ENCODE results near the gene SLC2A13.

The SLC2A13 gene

DNA sequence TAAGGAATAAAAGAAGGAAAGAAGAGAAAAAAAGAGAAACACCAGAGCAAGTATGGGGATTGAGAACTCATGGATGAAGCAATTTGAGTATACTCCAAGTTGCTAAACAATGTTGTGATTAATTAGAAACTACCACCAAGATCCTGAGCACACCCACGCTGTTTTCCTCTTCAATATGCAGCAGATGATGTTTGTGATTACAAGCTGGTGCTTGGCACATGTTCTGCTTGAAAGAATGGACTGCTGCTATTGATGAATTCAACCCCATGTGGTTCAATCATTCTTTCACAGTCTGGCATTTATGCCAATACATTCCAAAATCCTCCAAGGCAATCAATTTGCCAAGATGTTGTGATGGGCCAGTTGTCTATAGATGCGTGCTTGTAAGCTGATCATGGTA is 146.8 kb downstream of the SLC2A13 start:
- Histone ChIP-seq H3K4me1 (ENCODE audit: insufficient read depth, low read length) (peaks cover 13% of the 10 kb centered on the region; the same call in 1 of the 2 replicates), H3K27me3 (ENCODE audit: insufficient read depth, low read length) (no peaks in the 10 kb centered on the region; the same call in 1 of the 2 replicates)

GRCh38 chr12:39958377-39958776 is 147.5 kb downstream of the SLC2A13 start:
- Histone ChIP-seq H3K9ac (ENCODE audit: low read depth, low read length) (no peak overlapping the region), H3K36me3 (ENCODE audit: insufficient read depth, low read length) (no peaks in the 10 kb centered on the region), H3K9me3 (ENCODE audit: insufficient read depth, low read depth, low read length) (no peaks in the 10 kb centered on the region), H3K4me1 (ENCODE audit: insufficient read depth, low read length) (peaks cover 13% of the 10 kb centered on the region; the same call in 1 of the 2 replicates), H3K27ac (ENCODE audit: low read depth, low read length) (no peak overlapping the region), H3K27me3 (ENCODE audit: insufficient read depth, low read length) (no peaks in the 10 kb centered on the region; the same call in 1 of the 2 replicates), H3K4me3 (ENCODE audit: low read length) (no peak overlapping the region)
- 82% methylated on average over 3 of the region's 3 CpGs for WGBS

More for the DNA sequence above, 146.8 kb downstream of the SLC2A13 start:
- WGBS = 98% methylated on average over 2 of the region's 2 CpGs
- H3K27ac ChIP-seq (ENCODE audit: low read depth, low read length) = no peak overlapping the region
- H3K9ac ChIP-seq (ENCODE audit: low read depth, low read length) = no peak overlapping the region
- H3K36me3 ChIP-seq (ENCODE audit: insufficient read depth, low read length) = no peaks in the 10 kb centered on the region
- H3K9me3 ChIP-seq (ENCODE audit: insufficient read depth, low read depth, low read length) = no peaks in the 10 kb centered on the region
- no peak overlapping the region for H3K4me3 ChIP-seq (ENCODE audit: low read length)

GRCh38 chr12:39956725-39957124 is 149.2 kb downstream of the SLC2A13 start:
- Histone ChIP-seq H3K36me3 (ENCODE audit: insufficient read depth, low read length) (no peaks in the 10 kb centered on the region), H3K27ac (ENCODE audit: low read depth, low read length) (no peak overlapping the region), H3K4me1 (ENCODE audit: insufficient read depth, low read length) (peaks cover 13% of the 10 kb centered on the region; the same call in 1 of the 2 replicates), H3K27me3 (ENCODE audit: insufficient read depth, low read length) (no peaks in the 10 kb centered on the region; the same call in 1 of the 2 replicates), H3K4me3 (ENCODE audit: low read length) (no peak overlapping the region), H3K9ac (ENCODE audit: low read depth, low read length) (no peak overlapping the region), H3K9me3 (ENCODE audit: insufficient read depth, low read depth, low read length) (no peaks in the 10 kb centered on the region)
- 71% methylated on average over 2 of the region's 2 CpGs for WGBS

DNA sequence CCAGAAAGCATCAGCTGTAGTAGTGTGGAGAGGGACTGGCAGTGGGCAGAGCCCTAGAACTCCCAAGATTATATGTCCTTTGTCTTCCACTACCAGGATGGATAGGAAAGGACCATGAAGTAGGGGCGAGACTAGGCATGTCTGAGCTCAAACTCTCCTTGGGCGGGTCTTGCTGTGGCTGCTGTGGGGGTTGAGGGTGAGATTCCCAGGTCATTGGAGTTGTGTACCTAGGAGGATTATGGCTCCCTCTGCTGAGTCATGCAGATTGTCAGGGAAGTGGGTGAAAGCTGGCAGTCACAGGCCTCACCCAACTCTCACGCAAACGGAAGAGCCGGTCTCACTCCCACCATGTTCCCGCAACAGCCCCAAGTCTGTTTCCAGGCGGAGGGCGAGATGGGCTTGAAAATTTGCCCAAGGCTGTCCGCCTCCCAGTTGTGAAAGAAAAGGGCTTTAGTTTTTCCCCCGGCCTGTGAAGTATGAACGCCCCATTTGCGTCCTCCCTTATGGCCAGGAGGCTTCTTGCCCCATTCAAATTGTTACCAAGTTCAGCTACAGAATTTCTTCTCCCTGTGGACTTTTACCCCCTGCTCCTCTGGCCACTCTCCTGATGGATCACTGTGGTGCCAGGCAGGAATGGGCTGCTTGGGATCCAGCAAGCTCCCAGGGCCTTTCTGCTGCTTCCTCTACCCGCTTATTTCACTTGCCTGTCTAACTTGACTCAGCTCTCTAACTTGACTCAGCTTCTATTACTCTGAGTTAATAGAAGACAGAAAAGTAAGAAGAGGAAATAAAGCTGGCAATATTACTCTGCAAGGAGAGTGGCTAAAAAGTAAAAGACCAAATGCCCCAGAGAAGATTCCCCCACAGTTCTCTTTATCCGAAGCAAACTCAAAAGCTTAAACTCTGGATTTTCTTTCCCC is 159.3 kb downstream of the SLC2A13 start:
- WGBS = 96% methylated on average over 14 of the region's 14 CpGs
- no peak overlapping the region for H3K9ac ChIP-seq (ENCODE audit: low read depth, low read length)
- no peaks in the 10 kb centered on the region for H3K4me1 ChIP-seq (ENCODE audit: insufficient read depth, low read length)
- H3K36me3 ChIP-seq (ENCODE audit: insufficient read depth, low read length) = no peaks in the 10 kb centered on the region
- no peaks in the 10 kb centered on the region for H3K9me3 ChIP-seq (ENCODE audit: insufficient read depth, low read depth, low read length)
- H3K4me3 ChIP-seq (ENCODE audit: low read length) = no peak overlapping the region
- H3K27me3 ChIP-seq (ENCODE audit: insufficient read depth, low read length) = no peaks in the 10 kb centered on the region
- H3K27ac ChIP-seq (ENCODE audit: low read depth, low read length) = no peak overlapping the region

DNA sequence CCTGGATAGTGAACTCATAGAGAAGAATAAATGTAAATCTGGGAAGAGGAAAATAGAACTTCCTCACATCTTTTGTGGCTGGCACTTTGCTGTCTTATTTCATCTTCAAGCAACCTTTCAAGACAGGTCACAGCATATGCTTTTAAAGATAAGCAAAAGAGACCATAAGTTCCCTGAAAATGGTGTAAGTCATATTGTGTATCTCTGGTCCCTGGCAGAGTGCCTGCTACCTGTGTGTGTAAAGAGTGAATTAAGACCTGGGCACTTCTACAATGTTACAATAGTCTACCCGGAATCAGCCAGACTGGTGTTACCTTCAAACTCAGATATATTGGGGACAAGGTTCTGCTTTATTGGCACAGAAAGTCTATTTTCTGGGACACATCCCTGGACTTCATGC is 168.8 kb downstream of the SLC2A13 start:
- Histone ChIP-seq H3K4me1 (ENCODE audit: insufficient read depth, low read length) (no peaks in the 10 kb centered on the region), H3K4me3 (ENCODE audit: low read length) (no peak overlapping the region), H3K36me3 (ENCODE audit: insufficient read depth, low read length) (no peaks in the 10 kb centered on the region), H3K9ac (ENCODE audit: low read depth, low read length) (no peak overlapping the region), H3K27me3 (ENCODE audit: insufficient read depth, low read length) (no peaks in the 10 kb centered on the region), H3K27ac (ENCODE audit: low read depth, low read length) (no peak overlapping the region), H3K9me3 (ENCODE audit: insufficient read depth, low read depth, low read length) (no peaks in the 10 kb centered on the region)
- 100% methylated on average over 1 of the region's 1 CpG for WGBS

GRCh38 chr12:39935839-39936238 is 170.0 kb downstream of the SLC2A13 start:
- H3K9me3 ChIP-seq (ENCODE audit: insufficient read depth, low read depth, low read length) = no peaks in the 10 kb centered on the region
- no peak overlapping the region for H3K9ac ChIP-seq (ENCODE audit: low read depth, low read length)
- no peak overlapping the region for H3K27ac ChIP-seq (ENCODE audit: low read depth, low read length)
- 94% methylated on average over 2 of the region's 2 CpGs for WGBS
- H3K4me3 ChIP-seq (ENCODE audit: low read length) = no peak overlapping the region
- H3K36me3 ChIP-seq (ENCODE audit: insufficient read depth, low read length) = no peaks in the 10 kb centered on the region
- H3K4me1 ChIP-seq (ENCODE audit: insufficient read depth, low read length) = no peaks in the 10 kb centered on the region
- H3K27me3 ChIP-seq (ENCODE audit: insufficient read depth, low read length) = no peaks in the 10 kb centered on the region

- Histone ChIP-seq H3K4me3 (ENCODE audit: low read length) (no peak overlapping the region), H3K27me3 (ENCODE audit: insufficient read depth, low read length) (no peaks in the 10 kb centered on the region), H3K36me3 (ENCODE audit: insufficient read depth, low read length) (no peaks in the 10 kb centered on the region), H3K27ac (ENCODE audit: low read depth, low read length) (no peak overlapping the region), H3K9me3 (ENCODE audit: insufficient read depth, low read depth, low read length) (no peaks in the 10 kb centered on the region), H3K9ac (ENCODE audit: low read depth, low read length) (no peak overlapping the region), H3K4me1 (ENCODE audit: insufficient read depth, low read length) (no peaks in the 10 kb centered on the region)
- no CpG with 5 or more reads among the region's 1 CpG for WGBS
Observed at GRCh38 chr12:39935275-39935674, 170.6 kb downstream of the SLC2A13 start.

DNA sequence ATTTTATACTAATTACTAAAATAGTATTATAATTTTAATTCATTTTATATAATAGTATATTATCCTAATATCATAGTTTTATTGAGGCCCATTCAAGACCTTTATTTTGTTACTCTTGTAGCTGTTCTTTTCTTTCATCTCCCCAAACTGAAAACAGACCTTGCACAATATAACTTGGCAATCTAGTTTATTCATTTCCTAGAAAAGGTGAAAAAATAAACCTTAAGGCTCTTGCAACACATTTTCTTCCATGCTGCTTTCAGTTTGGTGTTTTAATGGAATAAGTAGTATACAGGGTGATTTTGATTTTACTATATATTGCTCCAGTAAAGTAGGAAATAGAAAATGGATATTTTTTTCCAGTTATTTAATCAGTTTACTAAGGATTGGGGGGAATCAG is 174.0 kb downstream of the SLC2A13 start:
- no peak overlapping the region for H3K4me3 ChIP-seq (ENCODE audit: low read length)
- no peaks in the 10 kb centered on the region for H3K4me1 ChIP-seq (ENCODE audit: insufficient read depth, low read length)
- no peak overlapping the region for H3K9ac ChIP-seq (ENCODE audit: low read depth, low read length)
- no peak overlapping the region for H3K27ac ChIP-seq (ENCODE audit: low read depth, low read length)
- H3K9me3 ChIP-seq (ENCODE audit: insufficient read depth, low read depth, low read length) = no peaks in the 10 kb centered on the region
- no peaks in the 10 kb centered on the region for H3K27me3 ChIP-seq (ENCODE audit: insufficient read depth, low read length)
- no peaks in the 10 kb centered on the region for H3K36me3 ChIP-seq (ENCODE audit: insufficient read depth, low read length)

DNA sequence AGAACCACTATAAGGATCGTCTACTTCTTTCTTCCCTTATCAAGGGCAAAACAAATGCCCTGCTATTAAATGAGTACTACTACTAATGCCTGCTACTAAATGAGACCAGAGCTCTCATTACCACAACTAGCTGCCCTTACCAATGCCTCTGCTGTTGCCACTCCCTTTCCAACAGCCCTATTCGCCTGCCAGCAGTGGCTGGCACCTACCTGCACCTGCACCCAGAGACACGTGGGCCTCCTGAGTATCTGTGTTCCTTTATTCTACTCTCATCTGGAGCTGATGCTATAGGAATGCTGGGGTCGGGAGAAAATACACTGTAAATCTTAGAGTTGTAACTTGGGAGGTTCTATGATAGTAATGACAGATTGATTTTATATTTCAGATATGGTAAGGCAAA is 174.7 kb downstream of the SLC2A13 start:
- no peaks in the 10 kb centered on the region for H3K4me1 ChIP-seq (ENCODE audit: insufficient read depth, low read length)
- H3K27ac ChIP-seq (ENCODE audit: low read depth, low read length) = no peak overlapping the region
- 96% methylated on average over 4 of the region's 4 CpGs for WGBS
- no peaks in the 10 kb centered on the region for H3K9me3 ChIP-seq (ENCODE audit: insufficient read depth, low read depth, low read length)
- H3K4me3 ChIP-seq (ENCODE audit: low read length) = no peak overlapping the region
- H3K36me3 ChIP-seq (ENCODE audit: insufficient read depth, low read length) = no peaks in the 10 kb centered on the region
- H3K9ac ChIP-seq (ENCODE audit: low read depth, low read length) = no peak overlapping the region
- no peaks in the 10 kb centered on the region for H3K27me3 ChIP-seq (ENCODE audit: insufficient read depth, low read length)

GRCh38 chr12:39930101-39930500 is 175.8 kb downstream of the SLC2A13 start:
- H3K9me3 ChIP-seq (ENCODE audit: insufficient read depth, low read depth, low read length) = no peaks in the 10 kb centered on the region
- no peak overlapping the region for H3K9ac ChIP-seq (ENCODE audit: low read depth, low read length)
- H3K27ac ChIP-seq (ENCODE audit: low read depth, low read length) = no peak overlapping the region
- H3K4me3 ChIP-seq (ENCODE audit: low read length) = no peak overlapping the region
- no peaks in the 10 kb centered on the region; the same call in 1 of the 2 replicates for H3K4me1 ChIP-seq (ENCODE audit: insufficient read depth, low read length)
- no peaks in the 10 kb centered on the region for H3K27me3 ChIP-seq (ENCODE audit: insufficient read depth, low read length)
- WGBS = 57% methylated on average over 1 of the region's 3 CpGs
- no peaks in the 10 kb centered on the region for H3K36me3 ChIP-seq (ENCODE audit: insufficient read depth, low read length)

DNA sequence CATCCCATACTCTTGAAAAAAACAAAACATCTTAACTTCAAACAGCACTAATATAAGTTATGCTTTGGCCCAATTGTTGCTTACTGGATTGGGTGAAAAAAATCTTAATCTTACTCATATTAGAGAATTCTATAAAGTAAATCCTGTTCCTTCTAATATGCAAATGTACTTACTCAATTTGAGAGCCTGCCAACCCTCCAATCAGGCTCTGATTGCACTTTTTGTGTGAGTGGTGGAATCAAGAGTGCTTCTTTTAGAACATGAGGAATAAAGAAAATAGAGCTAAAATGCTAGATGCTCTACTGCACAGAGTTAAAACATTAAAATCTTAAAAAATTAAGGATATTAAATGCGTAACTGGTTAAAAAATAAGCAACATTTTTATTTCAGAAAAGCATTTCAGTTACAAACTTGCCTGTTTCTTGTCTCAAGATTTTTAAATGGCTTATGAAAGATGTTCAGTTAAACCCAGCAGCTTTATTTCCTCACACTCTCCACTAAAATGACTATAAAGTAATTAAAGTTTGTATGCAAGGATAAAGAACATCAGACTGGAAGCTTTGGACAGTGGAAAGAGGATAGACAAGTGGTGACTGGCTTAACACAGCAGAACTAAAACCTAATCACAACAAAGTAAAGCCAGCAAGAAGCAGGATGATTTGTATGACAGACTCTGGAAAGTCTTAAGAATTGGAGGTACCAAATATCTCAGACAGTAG is 177.5 kb downstream of the SLC2A13 start:
- Histone ChIP-seq H3K27ac (ENCODE audit: low read depth, low read length) (no peak overlapping the region), H3K9ac (ENCODE audit: low read depth, low read length) (no peak overlapping the region), H3K27me3 (ENCODE audit: insufficient read depth, low read length) (no peaks in the 10 kb centered on the region), H3K36me3 (ENCODE audit: insufficient read depth, low read length) (no peaks in the 10 kb centered on the region), H3K9me3 (ENCODE audit: insufficient read depth, low read depth, low read length) (no peaks in the 10 kb centered on the region), H3K4me1 (ENCODE audit: insufficient read depth, low read length) (peaks cover 4% of the 10 kb centered on the region; the same call in 1 of the 2 replicates), H3K4me3 (ENCODE audit: low read length) (no peak overlapping the region)
- WGBS = 100% methylated on average over 1 of the region's 1 CpG
